ENCODE measurements around the gene CBX6. TPM values are rescaled to one million over a fixed set of nuclear protein-coding genes. Genes with fewer than 3 reads are reported as not detected.

The CBX6 gene
- total RNA-seq, 1 experiment from 2014 or later: 55.9 TPM

DNA sequence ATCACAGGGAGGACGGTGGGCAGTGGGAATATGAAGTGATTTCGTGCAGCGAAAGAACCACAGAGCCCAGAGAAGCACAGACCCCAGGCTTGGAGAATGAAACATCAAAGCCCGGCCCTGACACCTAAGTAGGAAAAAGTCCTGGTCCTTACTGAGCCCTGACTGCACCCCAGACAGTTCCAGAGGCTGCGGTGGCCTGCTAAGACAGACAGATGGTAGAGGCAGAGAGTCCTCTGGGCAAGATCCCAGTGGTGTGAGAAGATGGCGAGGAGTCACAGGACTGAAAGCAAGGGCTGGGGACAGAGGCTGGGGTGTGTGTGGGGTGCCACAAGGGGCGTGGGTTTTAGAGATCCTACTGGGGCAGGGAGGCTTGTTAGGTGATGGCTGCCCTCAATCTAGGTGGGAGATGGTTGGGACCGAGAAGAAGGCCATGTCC is 3.7 kb downstream of the CBX6 start:
- ChIA-PET POLR2A (no interaction called here), CTCF (interaction anchor here (0.7 to 1.0 kb wide), 4 partner anchors 99 to 254 kb away, joined by 4 to 12 read pairs (median 6); no protein-coding TSS in a partner anchor)
- no peaks in the 10 kb centered on the region for H3K27me3 Mint-ChIP-seq (ENCODE audit: insufficient read depth, unreplicated experiment)
- H3K27me3 ChIP-seq (replicated peaks; ENCODE audit: control insufficient read depth, insufficient read depth, low read length): no peaks in the 10 kb centered on the region
- H3K36me3 Mint-ChIP-seq (ENCODE audit: insufficient read depth, unreplicated experiment): peaks cover 52% of the 10 kb centered on the region
- intact Hi-C loops (cut with micrococcal nuclease; ENCODE audit: unreplicated experiment): no loop called here
- no peak overlapping the region for H3K4me3 Mint-ChIP-seq (ENCODE audit: unreplicated experiment)
- H3K36me3 ChIP-seq (ENCODE audit: control insufficient read depth, insufficient read depth, low read length): peaks cover 4% of the 10 kb centered on the region; the same call in 1 of the 2 replicates
- peaks cover 15% of the 10 kb centered on the region for H3K4me1 Mint-ChIP-seq (ENCODE audit: low read depth, unreplicated experiment)
- DNase-seq: no peak
- H3K9me3 ChIP-seq: no peaks in the 10 kb centered on the region
- BruUV-seq (replicated peaks): no TSS peak
- H3K27ac Mint-ChIP-seq (ENCODE audit: unreplicated experiment): no peak overlapping the region
- peaks cover 7% of the 10 kb centered on the region for H3K4me1 ChIP-seq
- H3K4me3 ChIP-seq (ENCODE audit: low read depth, low read length): no peak overlapping the region
- H3K9me3 Mint-ChIP-seq (ENCODE audit: unreplicated experiment): no peaks in the 10 kb centered on the region
- TF ChIP-seq, protein P1, sequence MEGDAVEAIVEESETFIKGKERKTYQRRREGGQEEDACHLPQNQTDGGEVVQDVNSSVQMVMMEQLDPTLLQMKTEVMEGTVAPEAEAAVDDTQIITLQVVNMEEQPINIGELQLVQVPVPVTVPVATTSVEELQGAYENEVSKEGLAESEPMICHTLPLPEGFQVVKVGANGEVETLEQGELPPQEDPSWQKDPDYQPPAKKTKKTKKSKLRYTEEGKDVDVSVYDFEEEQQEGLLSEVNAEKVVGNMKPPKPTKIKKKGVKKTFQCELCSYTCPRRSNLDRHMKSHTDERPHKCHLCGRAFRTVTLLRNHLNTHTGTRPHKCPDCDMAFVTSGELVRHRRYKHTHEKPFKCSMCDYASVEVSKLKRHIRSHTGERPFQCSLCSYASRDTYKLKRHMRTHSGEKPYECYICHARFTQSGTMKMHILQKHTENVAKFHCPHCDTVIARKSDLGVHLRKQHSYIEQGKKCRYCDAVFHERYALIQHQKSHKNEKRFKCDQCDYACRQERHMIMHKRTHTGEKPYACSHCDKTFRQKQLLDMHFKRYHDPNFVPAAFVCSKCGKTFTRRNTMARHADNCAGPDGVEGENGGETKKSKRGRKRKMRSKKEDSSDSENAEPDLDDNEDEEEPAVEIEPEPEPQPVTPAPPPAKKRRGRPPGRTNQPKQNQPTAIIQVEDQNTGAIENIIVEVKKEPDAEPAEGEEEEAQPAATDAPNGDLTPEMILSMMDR (IDR thresholded peaks at IDR 0.05; ENCODE audit: insufficient read depth in 1 of 2, low read depth in 1 of 2, low read length in 1 of 2, severe bottlenecking in 1 of 2, unreplicated experiment in 1 of 2): no peak

DNA sequence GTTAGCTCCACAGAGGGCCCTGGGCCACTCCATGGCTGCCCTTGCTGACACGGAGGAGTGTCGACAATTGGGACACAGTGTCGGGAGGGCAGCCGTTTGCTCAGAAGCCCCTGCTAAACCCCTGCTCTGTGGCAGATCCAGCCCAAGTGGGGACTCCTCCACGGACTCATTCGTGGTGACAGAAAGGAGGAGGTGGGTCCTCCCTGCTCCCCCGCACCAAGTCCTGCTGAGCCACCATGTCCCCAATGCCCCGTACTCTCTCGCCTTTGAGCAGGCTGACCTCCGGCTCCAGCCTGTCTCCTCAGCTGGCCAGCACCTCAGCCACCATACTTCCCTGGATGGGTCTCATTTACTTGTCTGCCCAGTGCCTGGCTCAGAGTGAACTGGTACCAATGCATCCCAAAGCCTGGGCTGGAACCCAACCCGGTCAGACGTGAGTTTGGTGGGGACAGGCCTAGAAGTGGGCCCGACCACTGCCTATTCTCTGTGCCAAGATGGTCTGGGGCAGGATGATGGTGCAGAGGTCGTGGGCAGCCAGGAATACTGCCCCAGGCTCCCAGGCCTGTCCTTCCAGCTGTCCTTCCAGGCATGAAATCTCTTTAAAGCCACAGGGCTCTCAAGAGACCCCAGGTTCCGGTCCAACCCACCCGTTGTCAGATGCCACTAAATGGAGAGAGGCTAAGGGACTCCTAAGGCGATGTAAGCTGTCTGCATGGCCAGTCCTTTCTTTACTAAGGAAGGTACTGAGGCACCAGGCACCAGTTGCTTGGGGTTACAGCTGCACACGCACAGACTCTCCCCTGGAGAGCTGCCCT is 4.3 kb downstream of the CBX6 start:
- H3K27me3 ChIP-seq (replicated peaks; ENCODE audit: control insufficient read depth, insufficient read depth, low read length): no peaks in the 10 kb centered on the region
- H3K4me3 ChIP-seq (ENCODE audit: low read depth, low read length): no peak overlapping the region
- no peaks in the 10 kb centered on the region for H3K9me3 ChIP-seq
- no peak overlapping the region for H3K27ac Mint-ChIP-seq (ENCODE audit: unreplicated experiment)
- H3K4me3 Mint-ChIP-seq (ENCODE audit: unreplicated experiment): no peak overlapping the region
- H3K36me3 Mint-ChIP-seq (ENCODE audit: insufficient read depth, unreplicated experiment): peaks cover 57% of the 10 kb centered on the region
- intact Hi-C loops (cut with micrococcal nuclease; ENCODE audit: unreplicated experiment): no loop called here
- no TSS peak for BruUV-seq (replicated peaks)
- DNase-seq: no peak
- ChIA-PET CTCF (no interaction called here), POLR2A (no interaction called here)
- no peaks in the 10 kb centered on the region for H3K27me3 Mint-ChIP-seq (ENCODE audit: insufficient read depth, unreplicated experiment)
- H3K4me1 ChIP-seq: peaks cover 5% of the 10 kb centered on the region; the same call in 1 of the 2 replicates
- peaks cover 4% of the 10 kb centered on the region; the same call in 1 of the 2 replicates for H3K36me3 ChIP-seq (ENCODE audit: control insufficient read depth, insufficient read depth, low read length)
- peaks cover 14% of the 10 kb centered on the region for H3K4me1 Mint-ChIP-seq (ENCODE audit: low read depth, unreplicated experiment)
- TF ChIP-seq, protein P1 (IDR thresholded peaks at IDR 0.05; ENCODE audit: insufficient read depth in 1 of 2, low read depth in 1 of 2, low read length in 1 of 2, severe bottlenecking in 1 of 2, unreplicated experiment in 1 of 2): no peak
- no peaks in the 10 kb centered on the region for H3K9me3 Mint-ChIP-seq (ENCODE audit: unreplicated experiment)

DNA sequence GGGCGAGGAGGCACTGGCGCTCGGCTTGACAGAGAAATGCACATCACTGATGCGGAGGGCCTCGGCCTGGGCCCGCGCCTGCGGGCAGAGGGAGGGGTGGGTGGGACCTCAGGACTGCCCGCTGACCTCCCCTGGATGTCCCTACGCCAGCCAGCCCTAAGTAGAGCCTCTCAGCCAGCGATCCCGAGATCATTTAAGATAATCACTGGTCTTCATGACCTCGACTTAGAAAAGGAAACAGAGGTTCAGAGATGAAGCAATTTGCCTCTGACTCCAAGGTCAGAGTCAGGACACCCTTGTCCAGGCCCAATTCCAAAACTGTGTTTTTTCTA is 4.9 kb downstream of the CBX6 start:
- CTCF ChIA-PET: no interaction called here
- Histone ChIP-seq H3K36me3 (ENCODE audit: control insufficient read depth, insufficient read depth, low read length) (peaks cover 4% of the 10 kb centered on the region; the same call in 1 of the 2 replicates), H3K4me3 (ENCODE audit: low read depth, low read length) (no peak overlapping the region), H3K9me3 (no peaks in the 10 kb centered on the region), H3K4me1 (peaks cover 5% of the 10 kb centered on the region; the same call in 1 of the 2 replicates), H3K27me3 (replicated peaks; ENCODE audit: control insufficient read depth, insufficient read depth, low read length) (no peaks in the 10 kb centered on the region)
- Mint-ChIP-seq H3K4me3 (ENCODE audit: unreplicated experiment) (no peak overlapping the region), H3K27me3 (ENCODE audit: insufficient read depth, unreplicated experiment) (no peaks in the 10 kb centered on the region), H3K36me3 (ENCODE audit: insufficient read depth, unreplicated experiment) (peaks cover 57% of the 10 kb centered on the region), H3K27ac (ENCODE audit: unreplicated experiment) (no peak overlapping the region), H3K4me1 (ENCODE audit: low read depth, unreplicated experiment) (peaks cover 14% of the 10 kb centered on the region), H3K9me3 (ENCODE audit: unreplicated experiment) (no peaks in the 10 kb centered on the region)
- DNase-seq: no peak
- TF ChIP-seq, protein P1 (IDR thresholded peaks at IDR 0.05; ENCODE audit: insufficient read depth in 1 of 2, low read depth in 1 of 2, low read length in 1 of 2, severe bottlenecking in 1 of 2, unreplicated experiment in 1 of 2): no peak
- POLR2A ChIA-PET: no interaction called here
- intact Hi-C loops (cut with micrococcal nuclease; ENCODE audit: unreplicated experiment): no loop called here
- BruUV-seq (replicated peaks): no TSS peak
